Rectal smooth muscle tissue (tissue), 1 donor: ENCODE data around the gene OR6C2.
"Not testable (repeated sequence)": the region's sequence is repeated elsewhere in the genome, so short reads cannot be mapped to it uniquely, and the experiment has no call there.

Experiments
- H3K27ac ChIP-seq: one replicate; pipeline ENCODE4 v1.7.0; 2013; ENCODE audit warnings: low read depth, low read length, inconsistent platforms
- H3K27me3 ChIP-seq: one replicate; pipeline ENCODE4 v1.7.0; 2013; ENCODE audit warnings: low read length; ENCODE audit not compliant: control insufficient read depth, insufficient read depth
- H3K36me3 ChIP-seq: one replicate; pipeline ENCODE4 v1.7.0; 2013; ENCODE audit warnings: low read length; ENCODE audit not compliant: control insufficient read depth, insufficient read depth
- H3K4me1 ChIP-seq: one replicate; pipeline ENCODE4 v1.7.0; 2013; ENCODE audit warnings: low read length; ENCODE audit not compliant: control insufficient read depth, insufficient read depth
- H3K4me3 ChIP-seq: one replicate; pipeline ENCODE4 v1.7.0; 2013; ENCODE audit warnings: low read length
- H3K9ac ChIP-seq: one replicate; pipeline ENCODE4 v1.7.0; 2013; ENCODE audit warnings: low read length

OR6C2 gene

GRCh38 chr12:55428331-55429243, 15.3 kb upstream of the OR6C2 start:
- Histone ChIP-seq H3K27me3 (no peaks in the 10 kb centered on the region), H3K9ac (no peak overlapping the region), H3K27ac (no peak overlapping the region), H3K4me3 (no peak overlapping the region), H3K4me1 (no peaks in the 10 kb centered on the region), H3K36me3 (no peaks in the 10 kb centered on the region)

GRCh38 chr12:55441233-55441632, 2.6 kb upstream of the OR6C2 start:
- not testable (repeated sequence) for H3K4me1 ChIP-seq, H3K4me3 ChIP-seq, H3K27me3 ChIP-seq, H3K9ac ChIP-seq, H3K27ac ChIP-seq, H3K36me3 ChIP-seq

- no peak overlapping the region for H3K4me3 ChIP-seq
- H3K27me3 ChIP-seq, result no peaks in the 10 kb centered on the region
- no peak overlapping the region for H3K9ac ChIP-seq
- no peaks in the 10 kb centered on the region for H3K4me1 ChIP-seq
- no peaks in the 10 kb centered on the region for H3K36me3 ChIP-seq
- no peak overlapping the region for H3K27ac ChIP-seq
These were observed 1.5 kb downstream of the OR6C2 start for GRCh38 chr12:55445357-55445756.

- Histone ChIP-seq H3K36me3 (no peaks in the 10 kb centered on the region), H3K4me1 (no peaks in the 10 kb centered on the region), H3K27ac (no peak overlapping the region), H3K9ac (no peak overlapping the region), H3K4me3 (no peak overlapping the region), H3K27me3 (no peaks in the 10 kb centered on the region)
These were observed 2.5 kb downstream of the OR6C2 start for GRCh38 chr12:55446326-55446725.

- Histone ChIP-seq H3K9ac (no peak overlapping the region), H3K27ac (no peak overlapping the region), H3K36me3 (no peaks in the 10 kb centered on the region), H3K4me3 (no peak overlapping the region), H3K27me3 (no peaks in the 10 kb centered on the region), H3K4me1 (no peaks in the 10 kb centered on the region)
These were observed 4.9 kb downstream of the OR6C2 start for GRCh38 chr12:55448825-55449224.

- not testable (repeated sequence) for H3K9ac ChIP-seq, H3K36me3 ChIP-seq, H3K27me3 ChIP-seq, H3K27ac ChIP-seq, H3K4me3 ChIP-seq, H3K4me1 ChIP-seq
These were observed 21.1 kb downstream of the OR6C2 start for GRCh38 chr12:55464926-55465325.

GRCh38 chr12:55467836-55468235, 24.0 kb downstream of the OR6C2 start:
- Histone ChIP-seq H3K27me3 (no peaks in the 10 kb centered on the region), H3K9ac (no peak overlapping the region)

GRCh38 chr12:55469291-55469690, 25.4 kb downstream of the OR6C2 start:
- Histone ChIP-seq H3K36me3 (no peaks in the 10 kb centered on the region), H3K4me3 (no peak overlapping the region), H3K27me3 (no peaks in the 10 kb centered on the region), H3K27ac (no peak overlapping the region), H3K4me1 (no peaks in the 10 kb centered on the region), H3K9ac (no peak overlapping the region)

More at GRCh38 chr12:55467836-55468235, 24.0 kb downstream of the OR6C2 start:
- Histone ChIP-seq H3K36me3 (no peaks in the 10 kb centered on the region), H3K4me1 (no peaks in the 10 kb centered on the region), H3K4me3 (no peak overlapping the region), H3K27ac (no peak overlapping the region)

- H3K4me1 ChIP-seq, result no peaks in the 10 kb centered on the region
- H3K27me3 ChIP-seq, result no peaks in the 10 kb centered on the region
- H3K27ac ChIP-seq, result no peak within 1 kb of the TSS
- no peak within 1 kb of the TSS for H3K9ac ChIP-seq
- no peak within 1 kb of the TSS for H3K4me3 ChIP-seq
- no peaks in the 10 kb centered on the region for H3K36me3 ChIP-seq
These were observed 26.4 kb downstream of the OR6C2 start, which contains the start of gene OR6C70 for GRCh38 chr12:55470088-55470829. TSS of gene OR6C70 (minus strand) at chr12:55470138. CDS start at chr12:55470138, 0 bp downstream.

- Histone ChIP-seq H3K4me3 (no peak overlapping the region), H3K27ac (no peak overlapping the region), H3K27me3 (no peaks in the 10 kb centered on the region), H3K9ac (no peak overlapping the region), H3K36me3 (no peaks in the 10 kb centered on the region), H3K4me1 (no peaks in the 10 kb centered on the region)
These were observed 28.4 kb downstream of the OR6C2 start for GRCh38 chr12:55472264-55472663.

GRCh38 chr12:55479136-55479535, 35.3 kb downstream of the OR6C2 start:
- not testable (repeated sequence) for H3K27me3 ChIP-seq, H3K4me1 ChIP-seq, H3K27ac ChIP-seq, H3K9ac ChIP-seq, H3K36me3 ChIP-seq, H3K4me3 ChIP-seq

GRCh38 chr12:55484284-55484683, 40.4 kb downstream of the OR6C2 start:
- H3K27me3 ChIP-seq, H3K4me1 ChIP-seq, H3K4me3 ChIP-seq, H3K36me3 ChIP-seq, H3K9ac ChIP-seq, H3K27ac ChIP-seq: not testable (repeated sequence)
